22Rv1 (cell line): ENCODE results near the gene ZNF444.

ENCODE experiments used
- CTCF ChIP-seq: fragments of 450-650 bp; IDR thresholded peaks from 2 replicates; pipeline ENCODE4 v1.5.1; 2017; ENCODE audit warnings: mild to moderate bottlenecking
- ZFX ChIP-seq: fragments of 450-650 bp; IDR thresholded peaks from 2 replicates; pipeline ENCODE4 v1.6.1; 2017; ENCODE audit warnings: antibody characterized with exemption, borderline replicate concordance

GRCh38 chr19:56152644-56153043 lies 11.6 kb downstream of the ZNF444 start:
- TF ChIP-seq CTCF (no peak), ZFX (no peak)
